GM19452 (cell line): ENCODE results near the gene PDCD1.

Experiments
- ATAC-seq: cut with Tn5 transposase; IDR thresholded peaks from one replicate; pipeline ENCODE4 v1.9.1; 2021; ENCODE audit not compliant: unreplicated experiment

The PDCD1 gene

DNA sequence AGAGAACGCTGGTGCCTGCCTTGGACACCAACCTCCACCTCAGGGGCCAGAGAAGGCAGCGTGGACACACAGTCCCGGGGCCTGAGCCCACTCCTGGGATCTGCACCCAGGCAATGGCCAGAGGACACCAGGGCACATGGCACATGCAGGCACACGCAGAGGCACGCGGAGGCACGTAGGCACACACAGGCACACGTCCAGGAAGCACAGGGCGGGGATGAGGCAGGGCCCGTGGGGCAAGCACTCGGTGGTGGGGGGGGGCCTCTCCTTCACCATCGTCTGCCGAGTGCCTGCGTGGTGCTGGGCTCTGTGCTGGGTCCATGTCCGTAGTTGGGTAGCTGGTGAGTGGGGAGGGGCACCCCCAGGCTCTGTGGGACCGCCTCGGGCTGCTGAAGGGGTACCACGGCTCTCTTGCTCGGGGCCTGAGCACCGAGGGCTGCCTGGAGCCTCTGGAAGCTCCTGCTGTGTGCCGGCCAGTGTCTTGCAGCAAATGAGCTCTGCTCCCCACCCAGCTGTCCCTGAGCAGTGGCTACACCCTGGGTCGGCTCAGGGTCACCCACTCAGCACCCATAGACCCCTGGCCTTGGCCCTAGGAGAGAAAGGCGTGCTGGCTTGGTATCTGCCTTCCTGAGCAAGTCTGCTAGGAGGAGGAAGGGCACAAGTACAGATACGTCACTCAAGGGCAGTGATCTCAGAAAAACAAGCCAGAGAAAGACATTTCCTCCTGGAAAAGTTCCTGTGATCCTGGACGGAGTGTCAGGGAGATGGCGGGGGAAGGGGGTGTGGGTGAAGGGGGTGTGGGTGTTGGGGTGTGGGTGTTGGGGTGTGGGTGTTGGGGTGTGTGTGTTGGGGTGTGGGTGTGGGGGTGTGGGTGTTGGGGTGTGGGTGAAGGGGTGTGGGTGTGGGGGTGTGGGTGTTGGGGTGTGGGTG is 37.3 kb upstream of the PDCD1 start:
- no peak for ATAC-seq

DNA sequence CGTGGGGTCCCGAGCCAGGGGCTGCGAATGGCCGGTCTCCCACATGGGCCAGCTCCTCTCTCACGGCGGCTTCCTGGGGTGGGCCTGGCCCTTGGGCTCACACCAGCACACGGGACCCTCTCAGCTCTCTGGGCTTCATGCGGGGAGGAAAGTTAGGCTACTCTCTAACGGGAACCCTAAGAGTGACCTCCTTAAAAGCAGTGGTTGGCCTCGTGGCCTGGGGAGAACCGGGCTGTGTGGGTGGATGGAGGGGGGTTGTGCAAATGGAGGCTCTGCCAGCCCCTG is 36.7 kb upstream of the PDCD1 start:
- no peak for ATAC-seq

DNA sequence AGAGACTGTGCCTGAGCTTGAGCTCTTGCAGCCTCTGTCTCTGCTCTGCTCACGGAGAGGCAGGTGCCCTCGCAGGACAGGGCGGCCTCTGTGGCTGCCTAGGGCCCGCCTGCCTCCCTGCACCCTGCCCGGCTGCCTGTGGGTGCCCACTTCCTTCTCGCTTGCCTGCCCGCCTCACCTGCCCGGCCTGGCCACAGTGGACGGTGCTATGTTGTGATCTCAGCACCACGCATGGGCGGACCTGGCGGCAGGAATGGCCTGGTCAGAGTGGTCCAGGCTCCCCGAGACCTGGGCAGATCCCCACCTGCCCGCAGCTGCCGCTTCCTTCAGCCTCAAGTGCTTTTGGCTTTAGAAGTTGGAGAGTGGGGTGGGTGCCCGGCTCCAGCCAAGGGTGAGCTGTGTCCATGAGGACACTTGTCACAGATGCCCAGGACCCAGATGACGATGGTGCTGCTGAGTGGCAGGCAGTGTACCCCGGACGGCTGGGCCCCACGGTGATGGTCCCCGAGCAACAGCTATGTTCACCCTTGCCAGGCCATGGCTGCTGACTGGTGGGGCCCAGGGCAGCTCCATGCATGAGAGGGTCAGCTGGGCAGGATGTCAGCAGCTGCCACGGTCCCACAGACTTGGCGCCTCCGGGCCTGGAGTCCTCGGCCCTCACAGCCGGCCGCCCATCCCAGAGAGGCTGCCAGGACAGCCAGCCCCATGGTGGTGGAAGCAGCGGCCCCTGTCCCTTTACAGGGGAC is 36.2 kb upstream of the PDCD1 start:
- no peak for ATAC-seq

DNA sequence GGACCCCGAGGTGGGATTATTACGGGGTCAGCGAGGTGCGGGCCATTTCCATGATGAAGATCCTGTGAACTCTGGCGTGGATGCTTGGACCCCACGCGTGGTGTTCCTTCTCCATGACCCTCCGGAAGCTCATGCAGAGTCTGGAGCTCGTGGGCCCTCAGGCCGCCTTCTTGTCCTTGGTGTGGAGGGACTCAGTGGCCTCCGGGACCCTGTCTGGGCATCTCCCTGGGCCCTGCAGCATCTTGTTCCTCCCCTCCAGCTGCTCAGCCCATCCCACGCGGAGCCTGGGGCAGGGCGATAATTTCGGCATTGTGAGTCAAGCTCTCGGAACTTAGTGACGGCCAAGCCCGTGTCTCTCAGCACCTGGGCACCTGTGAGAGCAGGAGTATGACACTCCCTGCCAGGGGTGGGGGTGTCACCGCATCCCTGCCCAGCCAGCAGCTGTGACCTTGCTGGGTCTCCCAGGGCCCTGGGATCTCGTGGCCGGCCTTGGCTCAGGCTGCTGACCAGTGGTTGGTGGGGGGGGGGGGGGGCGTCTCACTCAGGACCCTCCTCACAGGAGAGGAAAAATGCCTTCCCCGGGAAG is 35.5 kb upstream of the PDCD1 start:
- ATAC-seq = no peak

DNA sequence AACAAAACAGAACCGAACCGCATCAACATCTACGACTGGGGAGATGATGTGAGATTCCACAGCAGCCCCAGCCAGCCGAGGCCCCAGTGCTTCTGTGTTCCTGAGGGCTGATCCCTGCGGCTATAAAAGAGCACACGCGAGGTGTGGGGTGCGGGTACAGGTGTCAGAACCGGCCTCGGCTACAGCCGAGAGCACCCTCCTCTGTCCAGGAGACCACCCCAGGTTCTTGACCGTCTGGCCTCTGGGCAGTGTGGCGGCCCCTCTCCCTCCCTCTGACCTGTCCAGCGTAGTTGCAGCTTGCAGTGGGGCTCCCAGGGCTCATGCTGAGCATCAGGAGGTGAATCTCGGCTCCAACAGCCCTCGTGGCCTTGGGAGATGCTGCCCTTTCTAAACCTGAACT is 34.6 kb upstream of the PDCD1 start:
- ATAC-seq = no peak

DNA sequence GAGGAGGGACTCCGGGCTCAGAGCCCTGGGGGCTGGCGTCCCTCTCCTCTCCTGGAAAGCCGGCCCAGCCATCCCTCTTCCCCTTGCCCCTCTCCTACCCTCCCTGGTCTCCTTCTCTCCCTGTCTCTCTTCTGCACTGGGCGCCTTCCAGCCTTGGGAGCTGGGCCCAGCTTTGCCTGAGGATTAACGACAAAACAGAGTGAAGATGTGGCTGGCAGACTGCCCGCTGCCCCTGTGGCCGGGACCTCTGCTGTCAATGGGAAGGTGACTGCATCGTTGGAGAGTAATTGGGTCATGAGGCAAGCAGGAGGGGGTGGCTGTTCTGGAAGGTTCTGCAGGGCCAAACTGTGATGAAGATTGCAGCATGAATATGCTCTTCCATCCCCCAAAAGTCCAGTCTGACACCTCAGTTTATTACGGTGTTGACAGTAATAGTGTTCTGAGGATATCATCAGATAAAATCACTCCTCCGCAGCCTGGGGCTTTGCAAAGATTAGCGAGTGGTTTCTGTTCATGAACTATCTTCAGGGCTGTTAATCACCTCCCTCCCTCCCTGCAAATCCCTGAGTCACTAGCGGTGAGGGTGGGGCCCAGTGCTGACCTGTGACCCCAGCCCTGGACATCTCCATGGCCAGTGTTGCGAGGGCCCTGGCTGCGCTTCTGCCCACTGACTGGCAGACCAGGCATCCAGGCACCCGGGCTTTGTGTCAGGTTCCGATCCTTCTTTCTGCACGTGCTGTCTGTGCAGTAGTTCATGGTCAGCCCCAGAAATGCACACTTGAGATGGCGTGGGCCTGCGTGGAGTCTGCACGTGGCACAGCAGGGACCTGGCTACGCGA is 33.8 kb upstream of the PDCD1 start:
- no peak for ATAC-seq

DNA sequence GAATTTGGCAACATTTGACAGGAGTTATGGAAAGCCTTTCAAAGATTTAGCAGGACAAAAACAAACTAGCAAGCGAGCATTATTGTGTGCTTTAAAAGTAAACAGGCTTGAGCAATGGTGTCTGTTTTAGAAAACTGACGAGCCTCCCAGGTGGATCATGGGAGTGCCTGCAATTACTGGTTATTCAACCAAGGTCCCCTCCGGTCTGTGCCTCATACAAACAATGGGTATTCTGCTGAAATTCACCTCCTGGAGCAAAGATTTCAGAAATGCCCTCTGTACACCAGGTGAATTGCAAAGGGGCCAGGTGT is 33.2 kb upstream of the PDCD1 start:
- no peak for ATAC-seq

DNA sequence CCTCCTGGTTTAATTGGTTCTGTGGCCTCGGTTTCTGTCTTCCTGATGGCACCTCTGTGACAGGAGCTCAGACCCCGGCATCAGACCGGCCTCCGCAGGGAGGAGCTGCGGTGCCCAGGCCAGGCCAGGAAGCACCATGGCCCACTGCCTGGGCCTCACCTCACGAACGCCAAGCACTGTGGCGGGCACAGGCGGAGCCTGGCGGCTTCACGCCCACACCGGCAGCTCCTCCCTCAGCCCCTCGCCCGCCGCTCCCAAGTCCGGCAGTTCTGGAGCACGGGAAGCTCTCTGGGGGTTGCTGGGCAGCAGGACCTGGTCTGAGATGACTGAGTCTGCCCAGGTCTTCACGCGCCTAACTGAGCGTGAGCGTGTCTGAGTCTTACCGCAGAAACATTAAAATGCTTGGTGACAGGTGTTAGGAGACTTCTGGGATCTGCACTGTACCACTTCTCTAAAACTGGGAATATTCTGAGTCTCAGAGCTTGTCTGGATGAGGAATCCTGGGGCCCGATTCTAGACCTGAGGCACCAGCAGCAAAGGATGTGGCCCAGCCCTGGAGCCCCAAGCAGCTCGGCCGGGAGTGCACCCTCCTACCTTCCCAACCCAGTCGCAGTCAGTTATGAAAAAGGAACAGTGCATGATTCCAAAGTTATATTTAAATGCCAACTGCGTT is 32.8 kb upstream of the PDCD1 start:
- no peak for ATAC-seq

DNA sequence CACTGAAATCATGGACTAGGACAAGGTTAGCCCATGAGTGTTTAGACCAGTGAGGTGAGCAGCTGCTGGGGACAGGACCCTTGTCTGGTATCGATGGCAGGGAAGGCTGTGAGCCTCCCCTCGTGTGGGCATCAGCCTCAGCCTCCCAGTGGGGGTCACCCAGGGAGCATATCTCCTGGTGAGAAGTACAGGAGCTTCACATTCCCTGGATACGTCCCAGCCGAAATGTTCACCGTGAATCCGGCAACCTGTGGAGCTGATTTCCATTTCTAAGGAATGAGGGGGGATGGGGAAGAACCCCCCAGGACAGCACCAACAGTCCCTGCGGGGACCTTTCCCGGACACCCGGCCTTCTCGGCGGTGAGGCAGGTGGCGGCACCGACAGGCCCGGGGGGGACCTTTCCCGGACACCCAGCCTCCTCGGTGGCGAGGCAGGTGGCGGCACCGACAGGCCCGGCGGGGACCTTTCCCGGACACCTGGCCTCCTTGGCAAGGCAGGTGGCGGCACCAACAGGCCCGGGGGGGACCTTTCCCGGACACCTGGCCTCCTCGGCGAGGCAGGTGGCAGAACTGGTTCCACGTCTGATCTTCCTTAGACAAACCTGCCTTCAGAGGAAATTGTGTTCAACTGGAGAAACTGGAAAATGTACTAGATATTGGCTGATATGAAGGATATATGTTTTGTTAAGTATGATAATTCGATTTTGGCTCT is 32.0 kb upstream of the PDCD1 start:
- no peak for ATAC-seq

DNA sequence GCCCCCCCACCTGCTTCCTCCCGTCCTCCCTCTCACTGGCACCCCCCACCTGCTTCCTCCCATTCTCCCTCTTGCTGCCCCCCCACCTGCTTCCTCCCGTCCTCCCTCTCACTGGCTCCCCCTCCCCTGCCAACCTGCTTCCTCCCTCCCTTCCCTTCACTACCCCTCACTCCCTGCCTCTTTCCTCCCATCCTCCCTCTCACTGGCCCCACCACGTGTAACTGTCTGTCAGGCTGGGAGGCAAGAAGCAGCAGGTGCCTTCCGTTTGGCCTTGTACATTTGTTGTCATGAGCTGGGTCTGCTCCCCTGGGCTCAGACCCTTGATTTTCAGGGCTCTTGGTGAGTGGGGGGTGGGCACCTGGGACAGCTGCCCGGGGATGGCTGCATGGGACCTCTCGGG is 29.9 kb upstream of the PDCD1 start:
- ATAC-seq = no peak

DNA sequence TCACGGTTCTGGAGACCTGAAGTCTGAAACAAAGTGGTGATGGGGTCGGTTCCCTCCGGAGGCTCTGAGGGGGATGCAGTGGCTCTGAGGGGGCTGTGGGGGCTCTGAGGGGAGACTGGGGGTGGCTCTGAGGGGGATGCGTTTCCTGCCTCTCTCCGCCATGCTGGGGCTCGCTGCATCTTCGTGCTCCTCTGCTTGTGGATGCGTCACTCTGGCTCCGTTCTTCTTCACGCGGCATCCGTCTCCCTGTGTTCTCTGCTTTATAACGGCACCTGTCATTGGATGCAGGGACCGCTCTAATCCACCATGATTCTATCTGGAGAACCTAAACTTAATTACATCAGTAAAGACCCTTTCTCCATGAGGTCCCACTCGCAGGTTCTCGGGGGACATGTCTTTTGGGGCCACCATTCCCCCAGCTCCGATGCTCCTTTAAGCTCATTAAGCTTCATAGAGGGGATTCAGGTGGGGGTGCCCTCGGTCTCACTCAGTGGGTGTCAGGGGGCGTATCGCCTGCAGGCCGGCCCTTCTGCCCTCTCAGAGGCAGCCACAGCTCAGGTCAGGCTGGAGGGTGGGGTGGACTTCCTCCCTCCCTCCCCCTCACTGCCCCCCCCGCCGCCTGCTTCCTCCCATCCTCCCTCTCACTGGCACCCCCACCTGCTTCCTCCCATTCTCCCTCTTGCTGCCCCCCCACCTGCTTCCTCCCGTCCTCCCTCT is 29.3 kb upstream of the PDCD1 start:
- ATAC-seq = no peak

DNA sequence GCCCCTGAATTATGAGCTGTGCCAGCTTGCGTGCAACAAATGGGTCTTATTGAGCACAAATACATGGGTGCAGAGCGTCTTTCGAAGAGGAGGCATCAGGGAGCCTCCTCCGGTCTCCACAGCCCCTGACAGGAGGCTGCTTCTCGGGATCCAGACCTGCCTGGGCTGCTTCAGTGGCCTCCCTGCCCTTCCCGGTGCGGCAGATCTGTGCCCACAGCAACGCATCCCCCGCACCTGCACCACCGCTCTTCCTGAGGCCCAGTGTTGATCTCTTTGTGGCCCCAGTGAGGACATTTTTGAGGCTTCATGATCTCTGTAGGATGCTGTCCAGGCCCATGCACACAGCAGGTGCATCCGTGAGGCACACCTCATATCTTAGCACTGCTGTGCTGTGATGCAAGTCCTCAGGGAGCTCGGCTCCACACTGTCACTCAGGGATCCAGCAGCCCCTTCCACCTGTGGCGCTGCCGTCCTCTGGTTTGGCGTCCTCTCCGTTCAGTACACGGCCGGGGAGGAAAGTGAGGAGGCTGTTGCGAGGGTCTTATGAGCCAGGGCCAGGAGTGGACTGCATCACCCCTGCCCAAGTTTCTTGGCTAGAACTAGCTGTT is 28.2 kb upstream of the PDCD1 start:
- no peak for ATAC-seq

DNA sequence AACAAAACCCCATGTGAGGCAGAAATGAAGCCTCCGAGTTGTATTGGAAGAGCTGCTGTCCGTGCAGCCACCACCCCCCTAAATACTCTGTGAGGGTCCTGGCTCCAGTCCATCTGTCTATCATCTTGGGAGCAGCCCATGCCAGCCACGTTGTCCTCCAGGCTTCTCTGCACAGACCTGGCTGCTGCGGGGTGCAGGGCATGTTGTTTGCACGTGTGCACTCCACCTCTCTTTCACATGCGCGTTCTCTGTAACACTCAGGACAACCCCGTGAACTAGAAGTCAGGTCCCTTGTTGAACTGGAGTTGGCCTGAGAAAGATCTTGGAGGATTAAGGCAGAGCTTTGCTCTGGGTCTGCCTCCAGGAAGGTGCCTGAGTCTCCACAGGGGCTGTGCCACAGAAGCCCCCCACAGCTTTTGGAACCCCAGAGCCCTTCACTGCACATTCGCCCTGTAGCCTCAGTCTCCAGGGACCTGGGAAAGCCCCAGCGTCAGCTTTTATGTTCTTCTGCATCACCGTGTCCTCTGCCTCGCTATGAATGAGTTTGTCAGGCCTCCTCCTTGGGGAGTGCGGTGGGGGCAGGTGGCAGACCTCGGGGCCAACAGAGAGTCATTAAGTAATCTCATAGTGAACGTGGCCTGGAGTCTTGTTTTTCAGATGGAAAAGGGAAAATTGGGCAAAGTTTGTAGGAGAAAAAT is 27.4 kb upstream of the PDCD1 start:
- no peak for ATAC-seq

DNA sequence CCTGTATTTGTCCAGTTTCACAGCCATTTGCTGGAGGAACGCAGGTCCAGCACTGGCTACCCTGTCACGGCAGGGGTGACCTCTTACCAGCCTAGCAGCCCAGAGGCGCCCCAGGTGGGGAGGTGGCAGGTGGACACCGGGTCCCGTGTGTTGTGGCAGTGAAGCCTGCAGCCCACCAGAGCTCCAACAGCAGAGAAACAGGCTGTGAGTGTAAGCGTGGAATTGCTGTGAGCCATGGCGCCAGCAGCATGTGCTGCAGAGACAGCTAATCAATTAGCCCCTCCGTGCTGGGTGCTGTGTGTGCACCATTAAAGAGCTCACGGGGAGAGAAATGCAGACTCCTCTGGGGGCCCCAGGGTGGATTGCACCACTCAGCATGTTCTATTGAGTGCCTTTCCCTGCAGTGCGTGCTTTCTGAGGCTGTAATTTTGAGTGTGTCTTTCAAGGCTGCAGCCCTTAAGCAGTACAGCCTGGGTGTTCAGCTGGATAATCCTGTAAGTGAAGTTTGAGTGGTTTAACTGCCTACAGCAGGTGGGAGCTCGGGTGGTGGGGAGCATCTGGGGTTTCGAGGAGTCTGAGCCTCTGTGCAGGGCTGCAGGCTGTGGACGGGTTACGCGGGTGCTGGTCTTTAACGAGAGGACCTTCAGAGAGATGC is 26.7 kb upstream of the PDCD1 start:
- no peak for ATAC-seq

DNA sequence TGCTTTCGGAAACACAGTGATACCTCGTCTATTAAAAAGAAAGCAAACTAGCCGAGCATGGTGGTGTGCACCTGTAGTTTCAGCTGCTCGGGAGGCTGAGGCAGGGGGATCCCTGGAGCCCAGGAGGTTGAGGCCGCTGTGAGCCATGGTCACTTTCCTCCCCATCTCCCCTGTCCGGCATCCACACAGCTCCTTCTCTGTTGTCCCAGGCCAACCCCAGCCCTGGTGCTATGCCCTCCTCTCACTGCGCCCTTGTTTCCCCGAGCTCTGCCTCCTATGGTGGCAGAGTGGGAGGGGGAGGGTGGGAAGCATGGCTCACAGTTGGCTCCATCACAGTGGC is 26.2 kb upstream of the PDCD1 start:
- ATAC-seq = no peak

DNA sequence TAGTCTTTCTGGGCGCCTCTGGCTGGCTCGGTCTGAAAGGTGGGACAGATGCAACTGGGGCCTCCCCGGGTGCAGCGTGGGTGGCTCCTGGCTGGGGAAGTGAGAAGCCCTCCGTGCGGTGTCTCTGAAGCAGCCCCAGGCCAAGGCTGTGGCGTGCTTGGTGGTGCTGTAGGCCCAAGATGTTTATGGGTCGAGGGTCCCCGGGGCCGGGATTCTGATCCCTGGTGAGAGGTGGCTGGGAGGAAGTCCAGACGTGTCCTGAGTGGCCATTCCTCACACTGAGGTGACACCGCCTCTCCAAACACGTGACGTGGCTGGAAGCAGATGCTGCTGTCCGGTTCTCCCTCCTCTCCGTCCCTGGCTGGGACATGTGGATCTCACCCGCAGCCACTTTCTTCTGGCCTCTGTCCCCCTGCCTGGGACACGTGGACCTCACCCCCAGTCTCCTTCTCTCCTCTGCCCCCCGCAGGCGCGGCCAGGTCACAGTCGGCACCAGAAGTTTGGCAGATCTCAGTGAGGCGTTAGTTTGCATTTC is 23.5 kb upstream of the PDCD1 start:
- ATAC-seq = peak; percentile 62

DNA sequence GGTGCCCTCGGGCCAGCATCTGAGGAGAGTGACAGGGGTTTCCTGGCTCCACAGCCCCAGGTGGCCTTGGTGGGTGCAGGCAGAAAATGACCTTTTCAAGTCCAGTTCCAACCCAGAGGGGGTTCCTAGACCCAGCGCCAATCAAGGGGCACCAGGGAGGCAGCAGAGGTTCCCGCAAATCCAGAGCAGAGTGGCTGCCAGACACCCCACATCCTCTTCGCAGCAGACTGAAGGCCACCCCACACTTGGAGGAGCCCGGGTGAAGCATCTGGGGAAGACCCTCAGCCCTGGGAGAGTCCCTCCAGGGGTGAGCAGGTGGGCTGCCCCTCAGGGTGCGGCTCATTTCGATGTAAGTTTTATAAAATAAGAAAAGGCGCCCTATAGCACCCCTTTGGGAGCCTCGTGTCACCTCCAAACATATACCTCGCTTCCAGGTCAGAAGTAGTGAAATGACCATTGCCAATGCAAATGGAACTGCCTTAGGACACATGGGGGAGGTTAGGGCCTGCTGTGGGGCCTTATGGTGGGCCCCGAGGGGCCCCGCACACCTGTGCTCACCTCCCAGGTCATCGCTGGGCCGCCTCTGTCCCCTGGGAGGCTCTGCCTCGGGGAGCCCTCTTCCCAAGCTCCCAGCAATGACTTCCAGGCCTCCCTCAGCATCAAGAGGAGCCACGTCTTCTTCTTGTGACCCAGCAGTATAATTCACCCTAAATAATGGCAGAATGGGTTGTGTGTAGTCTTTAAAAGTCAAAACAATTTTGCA is 21.8 kb upstream of the PDCD1 start:
- ATAC-seq = no peak
